Head of caudate nucleus (tissue), 42 donors: ENCODE data around the gene CD79A.

Source experiments
- DNase-seq, 42 donors: peaks; one replicate each; pipeline versions ENCODE4 v3.0.0 to v3.0.0-alpha.2; 2020 to 2021; ENCODE audit warnings: mixed read lengths in 7 of 42
- intact Hi-C: fragments of 100-400 bp; cut with DNase I; formaldehyde crosslinking; loops from one replicate; pipeline ENCODE4 v1.15.0; 2022

CD79A gene

GRCh38 chr19:41879080-41879479 lies 2.0 kb downstream of the CD79A start:
- intact Hi-C loops: loop anchor here (10.0 kb wide), 1 partner anchor 56 kb away; no protein-coding TSS in a partner anchor
- no peak for DNase-seq

- DNase-seq: no peak
- intact Hi-C loops: loop anchor here (10.0 kb wide), 1 partner anchor 55 kb away; no protein-coding TSS in a partner anchor
Measured at GRCh38 chr19:41879670-41880328, 2.7 kb downstream of the CD79A start.

GRCh38 chr19:41880329-41880708 lies 3.2 kb downstream of the CD79A start:
- no peak for DNase-seq
- intact Hi-C loops: no loop called here

GRCh38 chr19:41882568-41883462 lies 5.7 kb downstream of the CD79A start, which contains the start of gene ARHGEF1:
Gene ARHGEF1 (plus strand): TSS chr19:41883184. CDS start chr19:41888083, 4,899 bp downstream.
- DNase-seq: peak in 31 of 42 donors; percentile 17 to 75 (median 41)

GRCh38 chr19:41883463-41883820 lies 6.4 kb downstream of the CD79A start:
- intact Hi-C loops: no loop called here
- DNase-seq: no peak

More at GRCh38 chr19:41882568-41883462, 5.7 kb downstream of the CD79A start, which contains the start of gene ARHGEF1:
- intact Hi-C loops: no loop called here

- peak; percentile 85 to 98 (median 95) for DNase-seq
- intact Hi-C loops: no loop called here
Measured at GRCh38 chr19:41883821-41884733, 7.0 kb downstream of the CD79A start.

GRCh38 chr19:41886761-41887710 lies 10.0 kb downstream of the CD79A start:
- intact Hi-C loops: no loop called here
- no peak for DNase-seq

GRCh38 chr19:41887711-41888382 lies 10.8 kb downstream of the CD79A start:
- intact Hi-C loops: no loop called here
- peak in 40 of 42 donors; percentile 19 to 78 (median 54) for DNase-seq

GRCh38 chr19:41888926-41889325 lies 11.8 kb downstream of the CD79A start:
- no peak for DNase-seq
- intact Hi-C loops: no loop called here

- intact Hi-C loops: no loop called here
- DNase-seq: no peak
Measured at GRCh38 chr19:41889896-41890295, 12.8 kb downstream of the CD79A start.

- no peak for DNase-seq
- intact Hi-C loops: no loop called here
Measured at GRCh38 chr19:41890936-41891335, 13.9 kb downstream of the CD79A start.

GRCh38 chr19:41892173-41892902 lies 15.3 kb downstream of the CD79A start:
- no peak for DNase-seq
- intact Hi-C loops: no loop called here

- no peak for DNase-seq
- intact Hi-C loops: no loop called here
Measured at GRCh38 chr19:41893899-41894298, 16.8 kb downstream of the CD79A start.

- DNase-seq: no peak
- intact Hi-C loops: no loop called here
Measured at GRCh38 chr19:41894350-41894749, 17.3 kb downstream of the CD79A start.

- no peak for DNase-seq
- intact Hi-C loops: no loop called here
Measured at GRCh38 chr19:41895745-41896580, 18.9 kb downstream of the CD79A start.

GRCh38 chr19:41896581-41896942 lies 19.5 kb downstream of the CD79A start:
- intact Hi-C loops: no loop called here
- no peak for DNase-seq
